Neutrophil (primary cell): Measurements from ENCODE around the gene RNF26.

Source experiments
- H3K27ac ChIP-seq: fragments of 200-600 bp; sonication (generic); 2 replicates; pipeline ENCODE4 v1.5.1; 2016; ENCODE audit warnings: mild to moderate bottlenecking, moderate library complexity
- H3K27me3 ChIP-seq: fragments of 200-600 bp; sonication (generic); 2 replicates; pipeline ENCODE4 v1.6.0; 2016; ENCODE audit warnings: mild to moderate bottlenecking
- H3K36me3 ChIP-seq: fragments of 200-600 bp; sonication (generic); 2 replicates; pipeline ENCODE4 v1.5.1; 2017
- H3K4me1 ChIP-seq, 2 experiments: fragments of 200-600 bp in 1 of 2; sonication (generic) in 1 of 2; 1 replicate in 1 of 2; 2 replicates in 1 of 2; pipeline versions ENCODE4 v1.5.1 to v1.6.1; 2013 to 2016; ENCODE audit warnings: low read depth in 1 of 2, low read length in 1 of 2, mild to moderate bottlenecking in 1 of 2, moderate library complexity in 1 of 2; ENCODE audit not compliant: control insufficient read depth in 1 of 2, insufficient read depth in 1 of 2
- H3K4me3 ChIP-seq, 2 experiments: fragments of 200-600 bp in 1 of 2; sonication (generic) in 1 of 2; 1 replicate in 1 of 2; 2 replicates in 1 of 2; pipeline ENCODE4 v1.5.1; 2013 to 2016; ENCODE audit warnings: low read depth in 1 of 2, low read length in 1 of 2, mild to moderate bottlenecking in 1 of 2, moderate library complexity in 1 of 2
- H3K9me3 ChIP-seq: fragments of 200-600 bp; sonication (generic); 2 replicates; pipeline ENCODE4 v1.5.1; 2016
- TF ChIP-seq, protein P1 (sequence below): fragments of 200-600 bp; sonication (generic); IDR thresholded peaks from 2 replicates; pipeline ENCODE4 v1.5.1; 2016; ENCODE audit warnings: antibody characterized with exemption

Gene RNF26

GRCh38 chr11:119338318-119338890, 4.1 kb downstream of the RNF26 start:
- Histone ChIP-seq H3K4me3 (no peak overlapping the region), H3K9me3 (no peaks in the 10 kb centered on the region), H3K27me3 (peaks cover 52% of the 10 kb centered on the region), H3K27ac (no peak overlapping the region), H3K36me3 (no peaks in the 10 kb centered on the region), H3K4me1 (peaks cover 31 to 40% of the 10 kb centered on the region in 2 experiments)
- TF ChIP-seq, protein P1, sequence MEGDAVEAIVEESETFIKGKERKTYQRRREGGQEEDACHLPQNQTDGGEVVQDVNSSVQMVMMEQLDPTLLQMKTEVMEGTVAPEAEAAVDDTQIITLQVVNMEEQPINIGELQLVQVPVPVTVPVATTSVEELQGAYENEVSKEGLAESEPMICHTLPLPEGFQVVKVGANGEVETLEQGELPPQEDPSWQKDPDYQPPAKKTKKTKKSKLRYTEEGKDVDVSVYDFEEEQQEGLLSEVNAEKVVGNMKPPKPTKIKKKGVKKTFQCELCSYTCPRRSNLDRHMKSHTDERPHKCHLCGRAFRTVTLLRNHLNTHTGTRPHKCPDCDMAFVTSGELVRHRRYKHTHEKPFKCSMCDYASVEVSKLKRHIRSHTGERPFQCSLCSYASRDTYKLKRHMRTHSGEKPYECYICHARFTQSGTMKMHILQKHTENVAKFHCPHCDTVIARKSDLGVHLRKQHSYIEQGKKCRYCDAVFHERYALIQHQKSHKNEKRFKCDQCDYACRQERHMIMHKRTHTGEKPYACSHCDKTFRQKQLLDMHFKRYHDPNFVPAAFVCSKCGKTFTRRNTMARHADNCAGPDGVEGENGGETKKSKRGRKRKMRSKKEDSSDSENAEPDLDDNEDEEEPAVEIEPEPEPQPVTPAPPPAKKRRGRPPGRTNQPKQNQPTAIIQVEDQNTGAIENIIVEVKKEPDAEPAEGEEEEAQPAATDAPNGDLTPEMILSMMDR = peak; percentile 82

- no peak overlapping the region for H3K27ac ChIP-seq
- TF ChIP-seq, protein P1 = no peak
- H3K4me1 ChIP-seq = peaks cover 25 to 34% of the 10 kb centered on the region in 2 experiments
- H3K27me3 ChIP-seq = peaks cover 58% of the 10 kb centered on the region
- no peaks in the 10 kb centered on the region for H3K9me3 ChIP-seq
- peak overlapping the region in 1 of 2 experiments; percentile 29 for H3K4me3 ChIP-seq
- no peaks in the 10 kb centered on the region for H3K36me3 ChIP-seq
These were observed 4.8 kb downstream of the RNF26 start for GRCh38 chr11:119338965-119339588.

GRCh38 chr11:119339589-119340334, 5.4 kb downstream of the RNF26 start:
- H3K4me3 ChIP-seq = peak overlapping the region; percentile 17 to 29
- TF ChIP-seq, protein P1 = peak; percentile 63
- peaks cover 65% of the 10 kb centered on the region for H3K27me3 ChIP-seq
- H3K9me3 ChIP-seq = no peaks in the 10 kb centered on the region
- H3K27ac ChIP-seq = no peak overlapping the region
- peaks cover 21 to 31% of the 10 kb centered on the region in 2 experiments for H3K4me1 ChIP-seq
- no peaks in the 10 kb centered on the region for H3K36me3 ChIP-seq

- no peak within 1 kb of the TSS for H3K27ac ChIP-seq
These were observed 6.3 kb downstream of the RNF26 start, which contains the start of gene C1QTNF5 for GRCh38 chr11:119340335-119341221. Gene C1QTNF5 (minus strand): TSS chr11:119340883. CDS start chr11:119340397, 486 bp downstream.

More at GRCh38 chr11:119340335-119341221, 6.3 kb downstream of the RNF26 start, which contains the start of gene C1QTNF5:
- Histone ChIP-seq H3K4me3 (peak within 1 kb of the TSS; percentile 17 to 29), H3K27me3 (peaks cover 73% of the 10 kb centered on the region), H3K9me3 (no peaks in the 10 kb centered on the region), H3K36me3 (no peaks in the 10 kb centered on the region), H3K4me1 (peaks cover 14 to 25% of the 10 kb centered on the region in 2 experiments)
- TF ChIP-seq, protein P1 = no peak
